ENCODE results near the gene ST14. TPM values are rescaled to one million over a fixed set of nuclear protein-coding genes. Genes with fewer than 3 reads are reported as not detected.

The ST14 gene
- total and polyA plus RNA-seq, 3 donors from 2014 or later, result 0.55 to 5.8 (median 2.4) TPM

GRCh38 chr11:130145975-130146776 lies 13.4 kb upstream of the ST14 start:
- Histone ChIP-seq H3K27me3 (no peaks in the 10 kb centered on the region), H3K4me1 (no peaks in the 10 kb centered on the region), H3K9me3 (no peaks in the 10 kb centered on the region), H3K36me3 (ENCODE audit: low read depth, missing control alignments) (no peaks in the 10 kb centered on the region), H3K27ac (no peak overlapping the region), H3K4me3 (no peak overlapping the region)
- intact Hi-C loops (cut with DNase I; ENCODE audit: low total_unique reads), result no loop called here
- no peak for DNase-seq
- TF ChIP-seq CTCF (IDR thresholded peaks at IDR 0.05), result no peak
- TF ChIP-seq POLR2A (IDR thresholded peaks at IDR 0.05), result no peak
- WGBS, 2 donors, result 68 to 78% methylated on average over 15 of the region's 15 CpGs

DNA sequence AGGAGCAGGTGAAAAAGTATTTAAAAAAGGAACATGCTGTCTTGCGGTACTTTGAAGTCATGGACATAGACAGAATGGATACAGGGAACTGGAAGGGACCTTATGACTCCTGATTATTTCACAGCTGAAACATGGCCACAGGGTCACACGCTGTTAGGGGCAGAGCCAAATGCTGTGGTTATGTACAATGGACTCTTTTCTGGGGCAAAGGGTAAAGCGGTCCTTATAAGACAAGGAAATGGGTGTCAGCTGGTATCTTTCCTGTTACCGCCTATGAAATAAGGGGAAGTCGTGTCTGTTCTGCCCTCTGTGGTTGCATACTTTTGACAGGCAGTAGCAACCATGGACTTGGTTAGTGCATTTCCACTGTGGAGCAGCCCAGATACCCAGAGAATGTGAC lies 12.8 kb upstream of the ST14 start:
- H3K36me3 ChIP-seq (ENCODE audit: low read depth, missing control alignments), result no peaks in the 10 kb centered on the region
- TF ChIP-seq POLR2A (IDR thresholded peaks at IDR 0.05) (no peak), CTCF (IDR thresholded peaks at IDR 0.05) (no peak)
- no peaks in the 10 kb centered on the region for H3K4me1 ChIP-seq
- no peaks in the 10 kb centered on the region for H3K9me3 ChIP-seq
- H3K27ac ChIP-seq, result no peak overlapping the region
- DNase-seq, result peak; percentile 34
- WGBS, 2 donors, result 61 to 77% methylated on average over 5 of the region's 5 CpGs
- intact Hi-C loops (cut with DNase I; ENCODE audit: low total_unique reads), result no loop called here
- H3K4me3 ChIP-seq, result no peak overlapping the region
- no peaks in the 10 kb centered on the region for H3K27me3 ChIP-seq

DNA sequence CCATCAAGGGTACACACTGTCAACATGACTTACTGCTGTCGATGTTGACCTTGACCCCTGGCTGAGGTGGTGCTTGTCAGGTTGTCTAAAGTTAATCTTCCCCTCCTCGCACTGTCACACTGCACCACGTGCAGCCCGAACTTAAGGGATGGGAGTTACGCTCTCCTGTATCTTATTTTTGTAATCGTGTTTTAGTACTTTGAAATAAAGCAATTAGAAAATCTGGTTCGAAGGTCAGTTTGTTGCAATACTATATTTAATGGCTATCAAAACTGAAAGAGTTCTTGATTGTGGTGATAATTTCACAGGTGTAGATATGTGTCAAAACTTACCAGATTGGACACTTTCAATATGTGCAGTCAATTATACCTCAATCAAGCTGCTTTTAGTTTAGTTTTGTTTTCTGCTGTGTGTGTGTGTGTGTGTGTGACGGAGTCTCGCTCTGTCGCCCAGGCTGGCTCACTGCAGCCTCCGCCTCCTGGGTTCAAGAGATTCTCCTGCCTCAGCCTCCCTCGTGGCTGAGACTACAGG lies 10.7 kb upstream of the ST14 start:
- no peak for DNase-seq
- TF ChIP-seq POLR2A (IDR thresholded peaks at IDR 0.05), result no peak
- TF ChIP-seq CTCF (IDR thresholded peaks at IDR 0.05), result no peak

GRCh38 chr11:130150790-130151189 lies 8.8 kb upstream of the ST14 start:
- WGBS, 2 donors, result 86 to 94% methylated on average over 7 of the region's 7 CpGs
- Histone ChIP-seq H3K27me3 (no peaks in the 10 kb centered on the region), H3K27ac (no peak overlapping the region), H3K4me1 (no peaks in the 10 kb centered on the region), H3K4me3 (no peak overlapping the region), H3K36me3 (ENCODE audit: low read depth, missing control alignments) (no peaks in the 10 kb centered on the region), H3K9me3 (no peaks in the 10 kb centered on the region)
- TF ChIP-seq CTCF (IDR thresholded peaks at IDR 0.05) (no peak), POLR2A (IDR thresholded peaks at IDR 0.05) (no peak)
- no peak for DNase-seq
- intact Hi-C loops (cut with DNase I; ENCODE audit: low total_unique reads), result no loop called here

More for the DNA sequence above, 10.7 kb upstream of the ST14 start:
- no peaks in the 10 kb centered on the region for H3K36me3 ChIP-seq (ENCODE audit: low read depth, missing control alignments)
- H3K4me3 ChIP-seq, result no peak overlapping the region
- no peak overlapping the region for H3K27ac ChIP-seq
- intact Hi-C loops (cut with DNase I; ENCODE audit: low total_unique reads), result no loop called here
- whole genome bisulfite sequencing, 2 donors, result 92% methylated on average over 12 of the region's 12 CpGs
- no peaks in the 10 kb centered on the region for H3K27me3 ChIP-seq
- no peaks in the 10 kb centered on the region for H3K4me1 ChIP-seq
- H3K9me3 ChIP-seq, result no peaks in the 10 kb centered on the region

DNA sequence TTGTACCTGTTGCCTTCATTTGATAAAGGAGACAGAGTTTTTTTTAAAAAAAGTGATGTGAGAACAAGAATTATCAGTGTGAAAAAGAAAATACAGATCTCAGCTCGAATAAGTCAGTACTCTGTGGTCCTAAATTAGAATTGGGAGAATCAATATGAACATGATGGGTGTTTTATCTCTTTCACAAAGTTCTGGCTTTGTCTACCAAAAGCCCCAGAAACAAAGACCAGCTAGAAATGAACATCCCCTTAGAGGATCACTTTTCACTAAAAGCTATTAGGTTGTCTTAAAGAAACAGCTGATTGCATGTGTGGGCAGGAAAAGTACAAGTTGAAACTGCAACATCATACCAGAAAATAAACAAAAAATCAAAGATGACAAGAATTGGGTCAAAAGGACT lies 8.4 kb upstream of the ST14 start:
- TF ChIP-seq CTCF (IDR thresholded peaks at IDR 0.05), result no peak
- no peak for TF ChIP-seq POLR2A (IDR thresholded peaks at IDR 0.05)
- Histone ChIP-seq H3K27ac (no peak overlapping the region), H3K4me1 (no peaks in the 10 kb centered on the region), H3K27me3 (no peaks in the 10 kb centered on the region), H3K4me3 (no peak overlapping the region), H3K36me3 (ENCODE audit: low read depth, missing control alignments) (no peaks in the 10 kb centered on the region), H3K9me3 (no peaks in the 10 kb centered on the region)
- DNase-seq, result no peak
- intact Hi-C loops (cut with DNase I; ENCODE audit: low total_unique reads), result no loop called here
- 63 to 65% methylated on average over 1 of the region's 1 CpG for WGBS, 2 donors
